DND-41 (cell line): ENCODE measurements around the gene FGF2.

ENCODE experiments used
- ATAC-seq: fragments of 200-7000 bp; cut with Tn5 transposase; 3 replicates; pipeline ENCODE4 v1.9.1; 2021; ENCODE audit warnings: low read depth; ENCODE audit not compliant: insufficient read depth
- DNase-seq: peaks from one replicate; pipeline ENCODE4 v3.0.0-alpha.2; 2020
- H2AFZ ChIP-seq: 2 replicates; pipeline ENCODE4 v1.6.0; 2012; ENCODE audit warnings: low read depth, low read length
- H3K27ac ChIP-seq: 2 replicates; pipeline ENCODE4 v1.5.1; 2012; ENCODE audit warnings: low read length, inconsistent platforms
- H3K27me3 ChIP-seq: fragments of 200-600 bp; sonication (generic); 2 replicates; pipeline ENCODE4 v1.6.0; 2012; ENCODE audit warnings: low read length, mild to moderate bottlenecking, inconsistent platforms; ENCODE audit not compliant: insufficient read depth, poor library complexity
- H3K36me3 ChIP-seq: 2 replicates; pipeline ENCODE4 v1.5.1; 2012; ENCODE audit warnings: low read length, inconsistent platforms; ENCODE audit not compliant: insufficient read depth
- H3K4me1 ChIP-seq: 2 replicates; pipeline ENCODE4 v1.5.1; 2012; ENCODE audit warnings: mild to moderate bottlenecking, low read length; ENCODE audit not compliant: insufficient read depth
- H3K4me2 ChIP-seq: 2 replicates; pipeline ENCODE4 v1.6.0; 2012; ENCODE audit warnings: mild to moderate bottlenecking, moderate library complexity, low read length, inconsistent platforms; ENCODE audit not compliant: insufficient read depth
- H3K4me3 ChIP-seq, 2 experiments: fragments of 200-600 bp in 1 of 2; shearing (Covaris generic) in 1 of 2; 2 replicates each; pipeline ENCODE4 v1.5.1; 2012 to 2016; ENCODE audit warnings: inconsistent platforms in 2 of 2, low read length in 2 of 2, mild to moderate bottlenecking in 2 of 2, low read depth in 1 of 2, moderate library complexity in 1 of 2
- H3K79me2 ChIP-seq: 2 replicates; pipeline ENCODE4 v1.6.0; 2012; ENCODE audit warnings: low read length, inconsistent platforms; ENCODE audit not compliant: insufficient read depth
- H3K9ac ChIP-seq: 2 replicates; pipeline ENCODE4 v1.6.0; 2012; ENCODE audit warnings: low read depth, mild to moderate bottlenecking, inconsistent platforms, low read length, moderate library complexity
- H3K9me3 ChIP-seq: 2 replicates; pipeline ENCODE4 v1.5.1; 2012; ENCODE audit warnings: low read length, moderate library complexity, mild to moderate bottlenecking, inconsistent platforms; ENCODE audit not compliant: insufficient read depth, severe bottlenecking
- H4K20me1 ChIP-seq: 2 replicates; pipeline ENCODE4 v1.6.0; 2012; ENCODE audit warnings: low read length; ENCODE audit not compliant: insufficient read depth
- EZH2 ChIP-seq: IDR thresholded peaks from 3 replicates; pipeline ENCODE4 v1.6.1; 2012; ENCODE audit warnings: borderline replicate concordance, low read depth, mild to moderate bottlenecking, moderate library complexity, low read length, inconsistent platforms; ENCODE audit not compliant: severe bottlenecking
- TF ChIP-seq, protein P1 (sequence below): IDR thresholded peaks from 2 replicates; pipeline ENCODE4 v1.5.1; 2012; ENCODE audit warnings: borderline replicate concordance, low read length, moderate library complexity, mild to moderate bottlenecking; ENCODE audit not compliant: poor library complexity, severe bottlenecking; ENCODE audit errors: extremely low read depth

Gene FGF2

DNA sequence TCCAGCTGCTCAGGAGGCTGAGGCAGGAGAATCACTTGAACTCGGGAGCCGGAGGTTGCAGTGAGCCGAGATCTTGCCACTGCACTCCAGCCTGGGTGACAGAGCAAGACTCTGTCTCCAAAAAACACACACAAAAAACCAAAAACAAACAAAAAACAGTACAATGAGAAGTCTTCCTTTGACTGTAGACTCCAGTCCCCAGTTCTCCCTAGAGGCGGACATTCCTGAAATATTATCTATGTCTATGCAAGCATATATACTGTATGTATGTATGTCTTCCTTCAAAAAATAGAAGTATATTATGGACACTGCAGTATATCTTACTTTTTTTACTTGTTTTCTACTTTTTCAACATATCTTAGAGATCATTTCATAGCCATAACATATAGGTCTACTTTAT is 10.2 kb upstream of the FGF2 start:
- ATAC-seq (no peak), DNase-seq (no peak)
- Histone ChIP-seq H3K27ac (no peak overlapping the region), H4K20me1 (no peaks in the 10 kb centered on the region), H3K36me3 (no peaks in the 10 kb centered on the region), H2AFZ (no peak overlapping the region), H3K9me3 (no peaks in the 10 kb centered on the region), H3K79me2 (no peaks in the 10 kb centered on the region), H3K9ac (no peak overlapping the region), H3K4me3 (no peak overlapping the region), H3K4me1 (no peaks in the 10 kb centered on the region), H3K4me2 (no peak overlapping the region), H3K27me3 (no peaks in the 10 kb centered on the region)
- TF ChIP-seq, protein P1, sequence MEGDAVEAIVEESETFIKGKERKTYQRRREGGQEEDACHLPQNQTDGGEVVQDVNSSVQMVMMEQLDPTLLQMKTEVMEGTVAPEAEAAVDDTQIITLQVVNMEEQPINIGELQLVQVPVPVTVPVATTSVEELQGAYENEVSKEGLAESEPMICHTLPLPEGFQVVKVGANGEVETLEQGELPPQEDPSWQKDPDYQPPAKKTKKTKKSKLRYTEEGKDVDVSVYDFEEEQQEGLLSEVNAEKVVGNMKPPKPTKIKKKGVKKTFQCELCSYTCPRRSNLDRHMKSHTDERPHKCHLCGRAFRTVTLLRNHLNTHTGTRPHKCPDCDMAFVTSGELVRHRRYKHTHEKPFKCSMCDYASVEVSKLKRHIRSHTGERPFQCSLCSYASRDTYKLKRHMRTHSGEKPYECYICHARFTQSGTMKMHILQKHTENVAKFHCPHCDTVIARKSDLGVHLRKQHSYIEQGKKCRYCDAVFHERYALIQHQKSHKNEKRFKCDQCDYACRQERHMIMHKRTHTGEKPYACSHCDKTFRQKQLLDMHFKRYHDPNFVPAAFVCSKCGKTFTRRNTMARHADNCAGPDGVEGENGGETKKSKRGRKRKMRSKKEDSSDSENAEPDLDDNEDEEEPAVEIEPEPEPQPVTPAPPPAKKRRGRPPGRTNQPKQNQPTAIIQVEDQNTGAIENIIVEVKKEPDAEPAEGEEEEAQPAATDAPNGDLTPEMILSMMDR, result no peak
- no peak for TF ChIP-seq EZH2

DNA sequence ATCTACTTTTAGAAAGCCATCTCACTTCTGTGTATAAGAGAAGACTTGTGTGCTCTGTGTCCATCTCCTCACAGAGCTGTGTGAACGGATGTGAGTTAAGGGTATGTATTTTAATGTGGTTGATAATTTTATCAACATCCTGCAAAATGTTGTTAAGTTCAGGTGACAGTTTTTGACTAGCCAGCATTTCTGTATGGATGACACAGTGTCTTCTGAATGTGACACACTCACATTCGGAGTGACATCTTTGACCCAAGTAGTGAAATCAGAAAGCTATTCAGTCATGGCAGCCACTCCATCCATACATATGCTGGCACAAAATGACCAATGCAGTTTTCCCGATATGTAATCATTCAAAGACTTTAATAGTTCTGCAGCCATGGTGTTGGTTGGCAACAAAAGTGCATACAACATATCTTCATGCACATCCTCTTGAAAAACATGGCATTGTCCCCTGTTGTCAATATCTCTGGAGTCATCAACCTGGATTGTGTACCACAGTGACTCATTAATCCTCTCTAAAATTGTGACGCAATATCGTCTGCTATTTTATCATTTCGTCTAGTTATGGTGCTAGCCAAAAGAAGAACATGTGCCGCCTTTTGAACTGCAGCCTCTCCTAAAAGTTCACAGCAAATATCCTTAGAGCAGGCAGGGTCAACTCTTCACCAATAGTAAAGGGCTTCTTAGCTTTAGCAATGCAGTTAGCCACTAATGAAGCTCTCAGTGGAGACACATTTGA is 6.8 kb upstream of the FGF2 start:
- H3K9ac ChIP-seq, result no peak overlapping the region
- H3K27me3 ChIP-seq, result no peaks in the 10 kb centered on the region
- H3K4me3 ChIP-seq, result no peak overlapping the region
- no peaks in the 10 kb centered on the region for H4K20me1 ChIP-seq
- no peaks in the 10 kb centered on the region for H3K79me2 ChIP-seq
- DNase-seq (no peak), ATAC-seq (no peak)
- H2AFZ ChIP-seq, result no peak overlapping the region
- H3K4me1 ChIP-seq, result no peaks in the 10 kb centered on the region
- no peak overlapping the region for H3K4me2 ChIP-seq
- no peaks in the 10 kb centered on the region for H3K9me3 ChIP-seq
- TF ChIP-seq EZH2, result no peak
- TF ChIP-seq, protein P1, result no peak
- H3K36me3 ChIP-seq, result no peaks in the 10 kb centered on the region
- no peak overlapping the region for H3K27ac ChIP-seq

DNA sequence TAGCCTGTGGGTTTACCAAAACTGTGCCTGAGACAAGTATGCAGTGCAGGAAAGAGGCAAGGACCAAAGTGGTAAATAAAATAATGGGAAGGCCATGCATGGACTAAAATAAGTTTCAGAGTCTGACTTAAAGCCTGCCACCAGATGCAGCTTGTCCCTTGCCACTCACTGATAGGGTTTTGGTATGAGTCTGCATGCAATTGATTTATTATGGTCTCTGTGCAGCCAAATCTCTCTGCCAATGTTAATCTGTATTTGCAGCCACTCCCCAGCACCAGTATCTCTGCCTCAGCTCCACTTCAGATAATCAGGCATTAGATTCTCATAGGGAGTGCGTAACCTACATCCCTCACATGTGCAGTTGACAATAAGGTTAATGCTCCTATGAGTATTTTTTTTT is 5.5 kb upstream of the FGF2 start:
- H3K27me3 ChIP-seq, result no peaks in the 10 kb centered on the region
- no peak overlapping the region for H3K27ac ChIP-seq
- H2AFZ ChIP-seq, result no peak overlapping the region
- no peaks in the 10 kb centered on the region for H3K4me1 ChIP-seq
- no peak overlapping the region for H3K4me2 ChIP-seq
- no peak for TF ChIP-seq EZH2
- TF ChIP-seq, protein P1, result no peak
- H3K4me3 ChIP-seq, result no peak overlapping the region
- H3K36me3 ChIP-seq, result no peaks in the 10 kb centered on the region
- H3K9me3 ChIP-seq, result no peaks in the 10 kb centered on the region
- DNase-seq, result no peak
- no peaks in the 10 kb centered on the region for H3K79me2 ChIP-seq
- no peak for ATAC-seq
- no peak overlapping the region for H3K9ac ChIP-seq
- H4K20me1 ChIP-seq, result no peaks in the 10 kb centered on the region

DNA sequence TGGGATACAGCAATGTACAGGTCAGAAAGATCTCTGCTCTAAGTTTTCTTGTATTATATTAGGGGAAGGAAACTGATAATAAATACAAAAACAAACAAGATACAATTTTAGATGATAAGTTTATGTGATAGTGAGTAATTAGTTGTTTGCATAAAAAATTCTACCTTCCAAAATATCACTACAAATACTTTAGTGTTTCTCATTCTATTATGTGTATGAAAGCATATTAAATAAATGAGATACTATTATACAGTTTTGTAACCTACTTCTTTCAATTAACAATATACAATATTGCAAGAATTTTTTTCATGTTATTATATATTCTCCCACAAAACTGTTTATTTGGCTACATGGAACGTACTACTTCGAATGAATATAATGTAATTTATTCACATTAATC is 4.2 kb upstream of the FGF2 start:
- no peaks in the 10 kb centered on the region for H4K20me1 ChIP-seq
- H3K79me2 ChIP-seq, result no peaks in the 10 kb centered on the region
- H3K4me3 ChIP-seq, result no peak overlapping the region
- no peak overlapping the region for H3K4me2 ChIP-seq
- H3K4me1 ChIP-seq, result no peaks in the 10 kb centered on the region
- no peaks in the 10 kb centered on the region for H3K27me3 ChIP-seq
- H3K36me3 ChIP-seq, result no peaks in the 10 kb centered on the region
- no peak overlapping the region for H2AFZ ChIP-seq
- ATAC-seq (no peak), DNase-seq (no peak)
- H3K9me3 ChIP-seq, result no peaks in the 10 kb centered on the region
- H3K27ac ChIP-seq, result no peak overlapping the region
- TF ChIP-seq, protein P1, result no peak
- TF ChIP-seq EZH2, result no peak
- no peak overlapping the region for H3K9ac ChIP-seq
